H1 (cell line): ENCODE results near the gene BUD13. TPM values are rescaled to one million over a fixed set of nuclear protein-coding genes. Genes with fewer than 3 reads are reported as not detected.

Experiments
- CTCF ChIA-PET: fragments of 300-600 bp; sonication (Branson Sonifier 250); formaldehyde crosslinking; loops from one replicate; lab custom pipeline; 2021; ENCODE audit not compliant: partially characterized antibody; lab: Charles Lee
- POLR2A ChIA-PET: fragments of 300-600 bp; sonication (Branson Sonifier 250); formaldehyde crosslinking; loops from one replicate; lab custom pipeline; 2021; ENCODE audit warnings: inconsistent platforms; ENCODE audit not compliant: partially characterized antibody; lab: Charles Lee
- DNase-seq, 2 experiments: peaks; one replicate each; pipeline versions ENCODE4 v3.0.0 to v3.0.0-alpha.2; 2010 to 2022; ENCODE audit warnings: low spot score in 2 of 2, low read depth in 1 of 2, mixed read lengths in 1 of 2
- FAIRE-seq: peaks from 2 replicates; lab custom pipeline; 2011; peaks lifted over from hg19 to GRCh38; lab: Jason Lieb, UNC
- H2AFZ ChIP-seq: 2 replicates; pipeline ENCODE4 v1.8.1; 2012; ENCODE audit warnings: low read length, inconsistent platforms
- H2AK5ac ChIP-seq: 2 replicates; pipeline ENCODE4 v1.6.1; 2013; ENCODE audit warnings: low read depth, low read length
- H2BK120ac ChIP-seq: replicated peaks from 2 replicates; pipeline ENCODE3; 2013; ENCODE audit warnings: low read depth, low read length, inconsistent platforms
- H2BK12ac ChIP-seq: 2 replicates; pipeline ENCODE4 v1.6.1; 2013; ENCODE audit warnings: low read depth, low read length
- H2BK15ac ChIP-seq: 2 replicates; pipeline ENCODE4 v1.6.1; 2013; ENCODE audit warnings: low read length
- H2BK20ac ChIP-seq: 2 replicates; pipeline ENCODE4 v1.6.1; 2013; ENCODE audit warnings: low read length
- H2BK5ac ChIP-seq: 2 replicates; pipeline ENCODE4 v1.6.1; 2013; ENCODE audit warnings: low read depth, low read length
- H3K14ac ChIP-seq: 2 replicates; pipeline ENCODE4 v1.6.1; 2013; ENCODE audit warnings: inconsistent platforms; ENCODE audit not compliant: insufficient read length
- H3K18ac ChIP-seq: 2 replicates; pipeline ENCODE4 v1.6.1; 2013; ENCODE audit warnings: low read length; ENCODE audit errors: extremely low read depth
- H3K23ac ChIP-seq: 2 replicates; pipeline ENCODE4 v1.6.1; 2013; ENCODE audit warnings: inconsistent platforms; ENCODE audit not compliant: insufficient read length
- H3K23me2 ChIP-seq: 2 replicates; pipeline ENCODE4 v1.6.1; 2013; ENCODE audit warnings: low read depth, low read length
- H3K27ac ChIP-seq: 2 replicates; pipeline ENCODE4 v1.6.1; 2011; ENCODE audit warnings: low read depth, low read length, inconsistent platforms
- H3K27me3 ChIP-seq, 4 experiments: replicated peaks in 1 of 4; 1 replicate in 1 of 4; 2 replicates in 3 of 4; pipeline versions ENCODE4 v1.6.1 to v1.8.1; 2011 to 2013; ENCODE audit warnings: low read length in 3 of 4, mild to moderate bottlenecking in 3 of 4, inconsistent platforms in 2 of 4, mixed read lengths in 2 of 4, moderate library complexity in 1 of 4; ENCODE audit not compliant: control insufficient read depth in 3 of 4, insufficient read depth in 3 of 4; ENCODE audit errors: extremely low read depth in 1 of 4
- H3K36me3 ChIP-seq, 4 experiments: 2 replicates each; pipeline versions ENCODE4 v1.6.1 to v1.8.1; 2011 to 2013; ENCODE audit warnings: mild to moderate bottlenecking in 4 of 4, low read length in 3 of 4, moderate library complexity in 2 of 4, control low read depth in 1 of 4, inconsistent platforms in 1 of 4; ENCODE audit not compliant: insufficient read depth in 4 of 4, control insufficient read depth in 2 of 4
- H3K4ac ChIP-seq: replicated peaks from 2 replicates; pipeline ENCODE3; 2013; ENCODE audit warnings: low read length, low read depth, mixed read lengths, inconsistent platforms; ENCODE audit not compliant: insufficient read length
- H3K4me1 ChIP-seq, 4 experiments: replicated peaks in 1 of 4; 1 replicate in 1 of 4; 2 replicates in 3 of 4; pipeline versions ENCODE4 v1.6.1 to v1.8.1; 2011 to 2013; ENCODE audit warnings: low read length in 3 of 4, inconsistent platforms in 2 of 4, mixed read lengths in 1 of 4; ENCODE audit not compliant: insufficient read depth in 4 of 4, control insufficient read depth in 3 of 4
- H3K4me2 ChIP-seq, 2 experiments: 2 replicates each; pipeline versions ENCODE4 v1.6.1 to v1.8.1; 2011 to 2013; ENCODE audit warnings: low read depth in 2 of 2, low read length in 2 of 2, control low read depth in 1 of 2, inconsistent platforms in 1 of 2, mild to moderate bottlenecking in 1 of 2; ENCODE audit not compliant: insufficient read depth in 1 of 2
- H3K4me3 ChIP-seq, 4 experiments: fragments of 200-600, 300-600 bp in 1 of 4; sonication (generic), shearing (Covaris generic), sonication (Bioruptor Twin) in 1 of 4; 2 replicates each; pipeline versions ENCODE4 v1.5.1 to v1.8.1; 2011 to 2016; ENCODE audit warnings: low read length in 4 of 4, low read depth in 3 of 4, control low read depth in 2 of 4, inconsistent platforms in 2 of 4, mild to moderate bottlenecking in 2 of 4, mixed read lengths in 1 of 4, moderate library complexity in 1 of 4; ENCODE audit not compliant: insufficient read depth in 2 of 4; ENCODE audit errors: extremely low read depth in 1 of 4
- H3K56ac ChIP-seq: replicated peaks from 2 replicates; pipeline ENCODE3; 2013; ENCODE audit warnings: low read depth, mild to moderate bottlenecking, mixed read lengths, low read length, inconsistent platforms; ENCODE audit not compliant: insufficient read length
- H3K79me1 ChIP-seq: 2 replicates; pipeline ENCODE4 v1.6.1; 2013; ENCODE audit warnings: low read depth, low read length, control low read depth
- H3K79me2 ChIP-seq, 2 experiments: 2 replicates each; pipeline versions ENCODE4 v1.6.1 to v1.8.1; 2012 to 2013; ENCODE audit warnings: low read length in 2 of 2, mild to moderate bottlenecking in 2 of 2, inconsistent platforms in 1 of 2; ENCODE audit not compliant: insufficient read depth in 2 of 2, control insufficient read depth in 1 of 2
- H3K9ac ChIP-seq, 4 experiments: replicated peaks in 1 of 4; 1 replicate in 1 of 4; 2 replicates in 3 of 4; pipeline versions ENCODE4 v1.6.1 to v1.8.1; 2011 to 2013; ENCODE audit warnings: low read depth in 3 of 4, low read length in 3 of 4, control low read depth in 2 of 4, mild to moderate bottlenecking in 2 of 4, moderate library complexity in 2 of 4, inconsistent platforms in 1 of 4; ENCODE audit errors: extremely low read depth in 1 of 4
- H3K9me3 ChIP-seq, 2 experiments: 2 replicates each; pipeline versions ENCODE4 v1.6.1 to v1.8.1; 2012 to 2013; ENCODE audit warnings: mild to moderate bottlenecking in 2 of 2, moderate library complexity in 2 of 2, control low read depth in 1 of 2, inconsistent platforms in 1 of 2, low read depth in 1 of 2, low read length in 1 of 2, mixed read lengths in 1 of 2; ENCODE audit not compliant: insufficient read depth in 2 of 2
- H4K20me1 ChIP-seq, 2 experiments: replicated peaks in 1 of 2; 2 replicates each; pipeline versions ENCODE3 to v1.8.1; 2011 to 2013; ENCODE audit warnings: inconsistent platforms in 2 of 2, low read length in 2 of 2, mild to moderate bottlenecking in 1 of 2; ENCODE audit not compliant: insufficient read depth in 2 of 2, control insufficient read depth in 1 of 2
- H4K5ac ChIP-seq: 2 replicates; pipeline ENCODE4 v1.6.1; 2013; ENCODE audit warnings: low read length, low read depth, mixed read lengths, inconsistent platforms; ENCODE audit not compliant: insufficient read length
- H4K8ac ChIP-seq: 2 replicates; pipeline ENCODE4 v1.8.0; 2013; ENCODE audit warnings: mild to moderate bottlenecking, moderate library complexity, low read length, inconsistent platforms; ENCODE audit not compliant: insufficient read depth; ENCODE audit errors: extremely low read depth
- H4K91ac ChIP-seq: replicated peaks from 2 replicates; pipeline ENCODE3; 2013; ENCODE audit warnings: low read length, mixed read lengths, inconsistent platforms; ENCODE audit not compliant: insufficient read length
- CHD2 ChIP-seq: IDR thresholded peaks from 2 replicates; pipeline ENCODE4 v1.6.1; 2012; ENCODE audit warnings: low read length, improper control_type of control experiment
- E2F6 ChIP-seq: IDR thresholded peaks from 2 replicates; pipeline ENCODE4 v1.6.1; 2012; ENCODE audit warnings: inconsistent platforms
- EZH2 ChIP-seq: fragments of 200-600 bp; sonication (generic); IDR thresholded peaks from 2 replicates; pipeline ENCODE4 v1.7.1; 2012; ENCODE audit warnings: low read depth, mild to moderate bottlenecking, moderate library complexity, low read length, inconsistent platforms; ENCODE audit not compliant: severe bottlenecking
- GTF2F1 ChIP-seq: IDR thresholded peaks from 2 replicates; pipeline ENCODE4 v1.6.1; 2012; ENCODE audit warnings: low read depth, low read length, improper control_type of control experiment, borderline replicate concordance
- MAX ChIP-seq: IDR thresholded peaks from 2 replicates; pipeline ENCODE4 v1.6.1; 2012; ENCODE audit warnings: inconsistent platforms
- POU5F1 ChIP-seq: IDR thresholded peaks from 2 replicates; pipeline ENCODE4 v1.6.1; 2011; ENCODE audit warnings: low read depth, mild to moderate bottlenecking, low read length, moderate library complexity
- RFX5 ChIP-seq: IDR thresholded peaks from 2 replicates; pipeline ENCODE4 v1.6.1; 2011; ENCODE audit warnings: low read depth, low read length, improper control_type of control experiment, borderline replicate concordance
- SAP30 ChIP-seq: fragments of 300-600 bp; sonication (generic); IDR thresholded peaks from 2 replicates; pipeline ENCODE4 v1.7.1; 2012; ENCODE audit warnings: low read length, moderate library complexity, mild to moderate bottlenecking, inconsistent platforms; ENCODE audit not compliant: insufficient read depth, insufficient replicate concordance
- SP1 ChIP-seq: IDR thresholded peaks from 2 replicates; pipeline ENCODE4 v1.6.1; 2011; ENCODE audit warnings: low read depth, low read length
- SP2 ChIP-seq: IDR thresholded peaks from 2 replicates; pipeline ENCODE4 v1.6.1; 2012; ENCODE audit warnings: mild to moderate bottlenecking, low read length, inconsistent platforms
- TAF1 ChIP-seq: IDR thresholded peaks from 2 replicates; pipeline ENCODE4 v1.6.1; 2011; ENCODE audit warnings: mild to moderate bottlenecking, low read depth, low read length
- USF2 ChIP-seq: IDR thresholded peaks from 2 replicates; pipeline ENCODE4 v1.6.1; 2011; ENCODE audit warnings: low read length, improper control_type of control experiment
- WGBS, 2 experiments: shearing (Covaris generic) in 1 of 2; methylation state at CpG; one replicate each; pipeline versions ENCODE4 v1.1.6 to v1.1.7; 2013 to 2015; ENCODE audit warnings: low lambda C conversion rate in 2 of 2, mixed read lengths in 2 of 2, inconsistent platforms in 1 of 2, low coverage in 1 of 2, missing lambda C conversion rate in 1 of 2; ENCODE audit not compliant: insufficient replicate concordance in 2 of 2, insufficient coverage in 1 of 2, insufficient read length in 1 of 2; ENCODE audit errors: extremely low coverage in 1 of 2, missing lambda C conversion rate in 1 of 2; 5-methylcytosine and 5-hydroxymethylcytosine counted together
- polyA plus RNA-seq, 7 experiments: library from polyadenylated mRNA; depleted of rRNA in 3 of 7; stranded (reverse) in 5 of 7; unstranded in 2 of 7; fragments of >200 nt in 5 of 7; fragments of 200-250 nt in 2 of 7; gene quantifications; 1 replicate in 5 of 7; 2 replicates in 1 of 7; 4 replicates in 1 of 7; pipeline versions ENCODE4 v1.2.1 to v1.2.3, GENCODE V29; 2011 to 2013; ENCODE audit warnings: missing spikeins in 2 of 7, mixed read lengths in 2 of 7
- total RNA-seq: library from RNA; stranded (reverse); fragmentation: NEBNext Ultra II Directional; extraction: Animal tissue kit (Norgen Biotek cat#: 25700); gene quantifications from 2 replicates; pipeline ENCODE4 v1.2.1, GENCODE V29; 2021

Gene BUD13
- total and polyA plus RNA-seq, 2 of the 8 experiments (the other 6 are each of a cell fraction or from before 2014, with no cell fraction given): 24.8 to 27.2 TPM

GRCh38 chr11:116727990-116728389 is 44.8 kb downstream of the BUD13 start:
- Histone ChIP-seq H3K4ac (no peak overlapping the region), H3K4me1 (peaks cover 6 to 28% (median 18%) of the 10 kb centered on the region in 4 experiments), H3K4me2 (no peak overlapping the region), H3K79me2 (no peaks in the 10 kb centered on the region), H3K14ac (no peak overlapping the region), H3K18ac (no peak overlapping the region), H4K20me1 (no peaks in the 10 kb centered on the region), H2BK15ac (no peak overlapping the region), H2BK20ac (no peak overlapping the region), H2BK12ac (no peak overlapping the region), H4K8ac (no peak overlapping the region), H2BK120ac (no peak overlapping the region), H4K91ac (no peak overlapping the region), H2BK5ac (no peak overlapping the region), H3K36me3 (no peaks in the 10 kb centered on the region), H3K27ac (no peak overlapping the region), H3K23me2 (no peaks in the 10 kb centered on the region), H4K5ac (no peak overlapping the region), H3K79me1 (no peaks in the 10 kb centered on the region), H3K27me3 (no peaks in the 10 kb centered on the region), H3K23ac (no peak overlapping the region), H3K56ac (no peak overlapping the region), H3K9me3 (no peaks in the 10 kb centered on the region), H2AFZ (no peak overlapping the region), H3K4me3 (no peak overlapping the region), H2AK5ac (no peak overlapping the region), H3K9ac (no peak overlapping the region)
- POLR2A ChIA-PET: interaction anchor here (0.9 to 1.3 kb wide), 2 partner anchors 9 to 20 kb away, joined by 3 to 5 read pairs; no protein-coding TSS in a partner anchor
- CTCF ChIA-PET: interaction anchor here (0.6 to 11.9 kb wide), 4 partner anchors 14 to 82 kb away, joined by 3 to 334 read pairs (median 3); no protein-coding TSS in a partner anchor
- no peak for FAIRE-seq
- 89% methylated on average over 6 of the region's 6 CpGs; no CpG with 5 or more reads in 1 of the 2 experiments for WGBS, 2 experiments
- DNase-seq: no peak
- no peak for TF ChIP-seq SAP30
- TF ChIP-seq CHD2: no peak
- TF ChIP-seq RFX5: no peak
- TF ChIP-seq SP2: no peak
- TF ChIP-seq EZH2: no peak
- no peak for TF ChIP-seq USF2
- no peak for TF ChIP-seq E2F6
- no peak for TF ChIP-seq MAX
- no peak for TF ChIP-seq GTF2F1
- no peak for TF ChIP-seq POU5F1
- TF ChIP-seq TAF1: no peak
- TF ChIP-seq SP1: no peak
